T follicular helper cell (primary cell): Measurements from ENCODE around the gene MEIOSIN.

Source experiments
- DNase-seq: peaks from one replicate; pipeline ENCODE4 v3.0.0-alpha.2; 2020; ENCODE audit warnings: low read depth

MEIOSIN gene

DNA sequence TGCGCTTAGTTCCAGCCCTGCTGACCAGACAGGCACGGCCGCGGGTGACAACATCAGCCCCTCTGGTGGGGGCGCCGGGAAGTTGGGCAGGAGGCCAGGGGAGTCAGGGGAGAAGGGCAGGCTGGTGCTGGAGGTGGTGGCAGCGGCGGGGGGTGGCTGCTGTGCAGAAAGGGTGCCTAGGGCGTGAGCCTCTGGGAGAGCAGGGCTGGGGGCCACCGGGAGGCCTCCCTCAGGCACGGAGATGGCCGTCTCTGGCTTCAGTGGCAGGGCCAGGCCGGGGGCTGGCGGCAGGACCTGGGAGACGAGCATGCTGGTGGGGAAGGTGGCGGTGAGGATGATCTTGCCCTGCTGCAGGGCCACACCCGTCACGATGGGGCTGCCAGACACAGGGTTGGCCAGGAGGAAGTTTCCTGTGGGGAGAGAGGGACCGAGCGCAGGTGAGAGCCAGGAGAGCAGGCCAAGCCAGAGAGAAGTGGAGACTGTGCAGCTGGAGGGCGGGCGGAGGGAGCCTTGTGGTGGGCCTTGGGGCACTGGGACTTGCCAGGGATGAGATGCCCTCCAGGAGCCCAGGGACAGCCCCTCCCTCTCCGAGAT, 32.6 kb downstream of the MEIOSIN start:
- DNase-seq, result no peak

DNA sequence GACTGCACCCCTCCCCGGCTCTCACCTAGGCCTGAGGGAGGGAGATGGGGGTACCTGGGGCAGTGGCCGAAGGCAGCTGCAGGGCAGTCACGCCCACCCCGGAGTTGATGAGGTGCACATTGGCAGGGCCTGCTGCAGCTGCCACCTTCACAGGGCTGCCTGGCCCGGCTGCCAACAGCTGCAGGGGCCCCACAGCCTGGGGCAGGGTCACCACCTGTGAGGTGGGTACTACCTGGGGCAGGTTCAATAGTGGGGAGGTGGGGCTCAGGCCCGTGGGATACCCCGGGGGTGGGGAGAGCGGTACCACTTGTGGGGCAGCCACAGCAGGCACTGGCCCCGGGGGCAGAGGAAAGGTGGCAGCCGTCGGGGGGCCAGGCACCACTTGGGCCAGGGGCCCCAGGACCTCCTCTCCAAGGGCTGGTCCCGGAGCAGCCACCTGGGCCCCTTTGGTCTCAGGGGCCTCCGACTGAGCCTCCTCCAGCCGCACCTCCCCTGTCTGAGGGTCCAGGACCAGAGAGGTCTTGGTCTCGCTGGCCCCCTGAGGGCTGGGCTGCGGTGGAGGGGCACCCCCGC, 33.1 kb downstream of the MEIOSIN start:
- no peak for DNase-seq

DNA sequence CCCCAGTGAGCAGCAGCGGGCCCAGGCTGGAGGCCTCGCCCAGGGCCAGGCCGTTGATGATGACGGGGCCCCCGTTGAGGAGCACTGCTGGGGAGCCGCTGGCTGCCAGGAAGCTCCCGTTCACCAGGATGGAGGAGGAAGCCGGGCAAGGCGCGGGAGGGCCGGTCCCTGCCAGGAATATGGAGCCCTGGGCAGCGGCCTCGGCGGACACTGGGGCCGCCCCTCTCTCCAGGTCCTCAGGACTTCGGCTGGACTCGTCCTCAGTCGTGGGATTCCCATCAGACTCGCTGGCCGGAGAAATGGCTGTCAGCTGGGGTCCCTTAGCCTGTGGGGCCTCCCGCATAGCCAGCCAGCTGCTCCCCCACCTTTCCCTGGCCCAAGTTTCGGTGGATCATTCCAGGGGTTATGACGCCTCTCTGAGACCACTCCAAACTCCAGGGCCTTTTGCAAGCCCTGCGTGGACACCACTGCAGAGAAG, 33.7 kb downstream of the MEIOSIN start:
- DNase-seq, result no peak

DNA sequence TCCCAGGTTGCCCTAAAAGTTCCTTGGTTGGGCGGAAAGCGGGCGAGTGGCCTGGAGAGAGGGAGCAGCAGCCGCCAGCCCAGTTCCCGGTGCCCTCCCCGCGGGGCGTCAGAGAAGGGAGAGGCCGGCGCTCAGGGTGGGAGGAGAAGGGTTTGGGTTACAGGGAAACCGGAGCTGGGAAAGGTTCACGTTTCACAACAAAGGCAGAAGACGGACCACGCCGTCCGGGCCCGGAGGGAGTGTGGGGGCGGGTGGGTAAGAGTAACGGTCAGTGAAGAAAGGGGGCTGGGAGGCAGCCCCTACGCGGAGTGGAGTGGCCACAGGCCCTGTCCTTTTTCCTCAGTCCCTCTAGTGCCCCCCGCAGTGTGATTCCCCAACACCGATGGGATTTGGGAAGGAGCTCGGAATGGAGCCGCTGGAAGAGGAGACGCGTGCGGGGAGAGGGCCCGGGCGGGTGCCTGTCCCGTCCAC, 34.2 kb downstream of the MEIOSIN start:
- DNase-seq, result no peak

DNA sequence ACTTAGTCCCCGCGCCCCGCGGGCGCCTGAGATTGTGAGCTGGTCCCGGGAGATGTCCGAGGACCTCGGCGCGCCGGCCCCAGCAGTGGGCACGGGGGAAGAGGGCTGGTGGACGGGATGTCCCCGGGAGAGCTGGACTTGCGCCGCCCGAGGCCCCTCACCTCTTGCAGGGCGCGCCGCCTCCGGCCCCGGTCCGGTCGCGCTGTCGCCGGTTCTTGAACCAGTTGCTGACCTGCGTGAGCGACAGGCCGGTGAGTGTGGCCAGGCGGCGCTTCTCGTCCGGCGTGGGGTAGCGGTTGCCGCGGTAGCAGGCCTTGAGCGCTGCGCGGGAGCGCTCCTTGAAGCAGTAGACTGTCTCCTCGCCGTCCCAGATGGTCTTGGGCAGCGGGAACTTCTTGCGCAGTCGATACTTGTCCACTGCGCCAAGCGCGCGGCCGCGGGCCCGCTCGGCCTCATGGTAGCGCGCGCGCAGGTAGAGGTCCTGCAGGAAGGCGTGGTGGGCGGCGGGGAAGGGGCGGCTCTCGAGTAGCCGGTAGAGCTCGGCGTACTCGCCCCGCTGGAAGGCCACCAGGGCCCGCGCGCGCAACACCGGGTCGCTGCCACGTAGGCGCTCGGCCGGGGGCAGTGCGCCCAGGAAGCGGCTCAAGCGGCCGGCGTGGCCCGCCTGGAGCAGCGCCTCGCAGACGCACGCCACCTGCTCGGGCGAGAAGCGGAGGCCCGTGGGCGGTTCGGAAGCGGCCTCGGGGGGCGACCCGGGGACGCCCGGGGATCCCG, 34.8 kb downstream of the MEIOSIN start:
- DNase-seq, result no peak

DNA sequence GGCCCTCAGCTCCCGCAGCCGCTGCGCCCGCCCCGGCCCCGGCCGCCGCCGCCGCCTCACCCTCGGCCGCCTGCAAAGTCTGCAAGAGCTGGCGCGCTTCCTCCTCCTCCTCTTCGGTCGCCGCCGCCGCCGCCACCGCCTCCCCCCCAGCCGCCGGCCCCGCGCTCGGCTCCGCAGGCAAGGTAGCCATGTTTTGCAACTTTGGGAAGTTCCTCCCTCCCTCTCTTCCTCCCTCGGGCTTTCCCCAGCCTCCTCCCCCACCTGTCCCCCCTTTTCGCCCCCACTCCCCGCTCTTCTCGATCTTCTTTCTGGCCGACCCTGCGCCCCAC, 35.4 kb downstream of the MEIOSIN start:
- peak; percentile 18 for DNase-seq

DNA sequence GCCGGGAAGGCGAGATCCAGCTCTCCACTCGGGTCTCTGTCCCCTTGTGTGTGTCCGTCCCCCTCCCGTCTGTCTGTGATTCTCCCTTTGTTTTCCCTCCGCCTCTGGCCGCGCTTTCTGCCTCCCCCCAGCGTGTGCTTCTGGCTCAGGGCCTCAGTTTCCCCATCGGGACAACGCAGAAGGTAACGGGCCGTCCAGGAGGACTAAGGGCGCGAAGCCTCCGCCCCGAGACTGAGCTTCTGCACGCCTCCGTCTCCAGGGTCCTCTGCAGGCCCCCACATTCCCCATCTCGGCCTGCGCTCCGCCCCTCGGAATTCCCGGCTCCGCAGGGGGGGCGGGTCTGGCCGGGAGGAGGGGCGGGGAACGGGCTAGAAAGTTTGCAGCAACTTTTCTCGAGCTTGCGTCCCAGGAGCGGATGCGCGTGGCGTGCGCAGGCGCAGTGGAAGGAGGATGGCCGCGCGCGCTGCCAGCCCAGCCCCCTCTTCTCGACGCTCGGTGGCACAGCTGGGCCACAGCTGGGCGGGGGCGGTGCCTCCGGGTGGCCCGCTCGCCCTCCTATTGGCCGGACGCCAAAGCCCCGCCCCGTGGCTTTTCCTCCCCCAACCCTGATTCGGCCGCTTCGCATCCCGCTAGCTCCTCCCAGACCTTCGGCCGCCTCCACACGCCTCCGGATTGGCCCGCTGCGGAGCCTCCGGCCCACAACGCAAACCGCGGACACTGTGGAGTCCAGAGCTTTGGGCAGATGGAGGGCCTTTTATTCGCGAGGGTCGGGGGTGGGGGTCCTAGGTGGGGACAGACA, 35.9 kb downstream of the MEIOSIN start, which contains the start of gene SIX5:
Gene SIX5, minus strand, starts transcription at position 269 of the 799 bp plus-strand sequence. CDS start 408 bp downstream, outside the sequence.
- DNase-seq, result peak; percentile 89

DNA sequence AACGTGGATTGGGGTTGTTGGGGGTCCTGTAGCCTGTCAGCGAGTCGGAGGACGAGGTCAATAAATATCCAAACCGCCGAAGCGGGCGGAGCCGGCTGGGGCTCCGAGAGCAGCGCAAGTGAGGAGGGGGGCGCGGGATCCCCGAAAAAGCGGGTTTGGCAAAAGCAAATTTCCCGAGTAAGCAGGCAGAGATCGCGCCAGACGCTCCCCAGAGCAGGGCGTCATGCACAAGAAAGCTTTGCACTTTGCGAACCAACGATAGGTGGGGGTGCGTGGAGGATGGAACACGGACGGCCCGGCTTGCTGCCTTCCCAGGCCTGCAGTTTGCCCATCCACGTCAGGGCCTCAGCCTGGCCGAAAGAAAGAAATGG, 36.6 kb downstream of the MEIOSIN start:
- DNase-seq, result peak; percentile 57

DNA sequence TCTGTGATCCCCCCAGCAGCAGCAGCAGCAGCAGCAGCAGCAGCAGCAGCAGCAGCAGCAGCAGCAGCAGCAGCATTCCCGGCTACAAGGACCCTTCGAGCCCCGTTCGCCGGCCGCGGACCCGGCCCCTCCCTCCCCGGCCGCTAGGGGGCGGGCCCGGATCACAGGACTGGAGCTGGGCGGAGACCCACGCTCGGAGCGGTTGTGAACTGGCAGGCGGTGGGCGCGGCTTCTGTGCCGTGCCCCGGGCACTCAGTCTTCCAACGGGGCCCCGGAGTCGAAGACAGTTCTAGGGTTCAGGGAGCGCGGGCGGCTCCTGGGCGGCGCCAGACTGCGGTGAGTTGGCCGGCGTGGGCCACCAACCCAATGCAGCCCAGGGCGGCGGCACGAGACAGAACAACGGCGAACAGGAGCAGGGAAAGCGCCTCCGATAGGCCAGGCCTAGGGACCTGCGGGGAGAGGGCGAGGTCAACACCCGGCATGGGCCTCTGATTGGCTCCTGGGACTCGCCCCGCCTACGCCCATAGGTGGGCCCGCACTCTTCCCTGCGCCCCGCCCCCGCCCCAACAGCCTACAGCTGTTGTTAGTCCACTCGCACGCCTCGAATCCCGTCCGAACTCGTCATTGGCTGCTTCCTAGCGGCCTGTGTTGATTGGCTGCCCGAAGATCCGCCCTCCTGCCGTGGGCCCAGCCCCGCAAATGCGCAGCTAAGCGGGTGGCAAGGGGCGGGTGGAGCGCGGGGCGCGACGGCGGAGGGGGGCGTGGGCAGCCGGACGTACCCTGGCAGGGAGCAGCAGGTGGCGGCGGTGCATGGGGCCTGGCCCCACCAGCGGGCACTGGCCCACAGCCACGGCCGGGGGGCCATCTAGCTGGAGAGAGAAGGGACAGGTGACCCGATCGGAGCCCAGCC, 37.2 kb downstream of the MEIOSIN start:
- DNase-seq, result peak; percentile 87

DNA sequence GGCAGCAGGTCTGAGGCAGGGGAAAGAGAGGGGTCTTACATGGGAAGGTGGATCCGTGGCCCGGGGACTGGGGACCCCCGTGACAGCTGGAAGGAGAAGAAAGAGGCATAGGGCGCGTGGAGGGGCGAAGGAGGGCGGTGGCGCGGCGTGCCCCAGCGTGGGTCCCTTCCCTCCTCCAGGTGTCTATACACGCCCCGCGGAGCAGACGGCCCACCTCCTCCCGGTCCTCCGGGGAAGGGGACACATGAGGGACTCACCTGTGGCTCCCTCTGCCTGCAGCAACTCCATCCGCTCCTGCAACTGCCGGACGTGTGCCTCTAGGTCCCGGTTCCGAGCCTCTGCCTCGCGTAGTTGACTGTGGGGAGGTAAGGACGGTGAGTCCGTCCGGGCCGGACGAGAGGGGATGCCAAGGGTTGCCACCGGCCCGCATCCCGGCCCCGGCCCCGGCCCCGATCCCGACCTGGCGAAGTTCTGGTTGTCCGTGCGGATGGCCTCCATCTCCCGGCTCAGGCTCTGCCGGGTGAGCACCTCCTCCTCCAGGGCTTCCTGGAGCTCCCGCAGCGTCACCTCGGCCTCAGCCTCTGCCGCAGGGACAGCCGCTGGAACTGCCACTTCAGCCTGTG, 38.2 kb downstream of the MEIOSIN start:
- DNase-seq, result no peak

DNA sequence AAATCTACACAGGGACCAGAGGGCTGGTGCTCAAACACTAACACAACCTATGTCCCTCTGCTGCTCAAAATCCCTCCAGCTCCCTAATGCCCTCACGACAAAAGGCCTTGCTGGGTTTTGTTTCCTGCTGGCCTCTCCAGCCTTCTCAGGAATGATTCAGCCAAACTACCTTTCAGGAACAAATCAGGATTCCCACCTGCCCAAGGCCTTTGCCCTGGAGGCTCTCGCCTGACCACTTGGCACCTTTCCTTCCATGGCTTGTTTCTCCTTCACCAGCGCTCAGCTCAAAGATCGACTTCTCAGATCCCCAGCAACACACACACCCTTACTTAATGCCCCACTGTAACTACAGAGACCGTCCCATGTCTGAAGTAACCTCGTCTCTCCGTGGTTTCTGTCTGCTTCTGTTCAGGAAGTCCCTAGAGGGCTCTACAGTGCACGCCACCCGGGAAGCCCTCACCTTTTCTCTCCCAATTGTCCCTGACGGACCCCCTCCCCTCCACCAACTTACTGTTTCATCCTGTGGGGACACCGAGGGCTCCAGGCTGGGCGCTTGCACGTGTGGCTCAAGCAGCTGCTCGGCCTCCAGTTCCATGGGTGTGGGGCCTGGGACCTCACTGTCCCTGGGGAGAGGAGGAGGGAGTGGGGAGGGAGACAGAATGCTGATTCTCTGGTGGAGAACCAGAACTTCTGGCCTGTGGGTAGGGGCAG, 39.0 kb downstream of the MEIOSIN start:
- no peak for DNase-seq

DNA sequence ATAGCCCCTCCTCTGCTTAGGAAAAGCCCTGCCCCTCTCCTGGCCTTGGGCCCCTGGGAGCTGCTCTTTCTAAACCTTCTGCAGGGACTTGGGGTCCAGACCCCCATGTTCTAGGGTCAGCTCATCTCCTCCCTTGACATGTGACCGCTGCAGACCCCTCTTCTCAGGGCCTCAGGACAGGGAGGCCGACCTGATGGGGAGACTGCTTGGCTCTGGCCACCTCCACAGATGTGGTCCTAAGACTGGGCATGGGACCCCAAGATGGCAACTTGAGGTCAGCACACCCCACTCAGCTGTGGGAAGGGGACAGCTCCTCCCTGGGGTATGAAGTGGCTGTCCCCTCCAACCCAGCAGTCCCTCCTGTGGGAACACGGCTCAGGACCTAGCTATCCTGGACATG, 39.7 kb downstream of the MEIOSIN start:
- DNase-seq, result no peak

DNA sequence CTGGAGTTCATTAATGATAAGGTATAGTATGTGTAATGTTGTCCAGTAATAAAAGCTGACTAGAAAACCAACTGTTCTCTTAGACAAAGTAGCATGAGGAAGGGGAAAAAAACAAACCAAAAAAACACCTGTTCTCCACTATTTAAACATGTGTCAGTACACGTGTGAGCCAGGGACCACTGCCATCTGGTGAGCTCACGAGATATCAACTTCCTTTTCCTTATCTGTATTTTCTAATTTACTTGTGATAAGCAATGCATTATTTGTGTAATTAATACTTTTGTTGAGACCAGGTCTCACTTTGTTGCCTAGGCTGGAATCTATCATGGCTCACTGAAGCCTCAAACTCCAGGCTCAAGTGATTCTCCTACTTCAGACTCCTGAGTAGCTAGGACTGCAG, 40.1 kb downstream of the MEIOSIN start:
- no peak for DNase-seq

DNA sequence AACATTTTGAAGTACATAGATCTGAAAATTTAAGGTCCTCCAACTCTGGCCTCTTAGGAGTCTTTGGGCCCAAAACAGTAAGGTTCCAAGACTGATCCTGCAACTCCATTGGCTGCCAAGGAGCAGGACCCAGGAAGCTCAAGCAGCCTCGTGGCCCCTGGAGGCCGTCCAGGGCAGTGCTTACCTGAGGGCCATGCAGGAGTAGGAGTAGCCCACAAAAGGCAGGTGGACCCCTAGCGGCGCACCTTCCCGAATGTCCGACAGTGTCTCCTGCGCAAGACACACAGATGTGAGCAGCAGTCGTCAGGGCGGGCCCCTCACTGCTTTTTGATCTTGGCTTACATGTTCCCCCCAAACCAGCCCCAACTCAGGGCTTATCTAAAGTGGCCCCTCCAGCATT, 41.5 kb downstream of the MEIOSIN start:
- DNase-seq, result no peak

DNA sequence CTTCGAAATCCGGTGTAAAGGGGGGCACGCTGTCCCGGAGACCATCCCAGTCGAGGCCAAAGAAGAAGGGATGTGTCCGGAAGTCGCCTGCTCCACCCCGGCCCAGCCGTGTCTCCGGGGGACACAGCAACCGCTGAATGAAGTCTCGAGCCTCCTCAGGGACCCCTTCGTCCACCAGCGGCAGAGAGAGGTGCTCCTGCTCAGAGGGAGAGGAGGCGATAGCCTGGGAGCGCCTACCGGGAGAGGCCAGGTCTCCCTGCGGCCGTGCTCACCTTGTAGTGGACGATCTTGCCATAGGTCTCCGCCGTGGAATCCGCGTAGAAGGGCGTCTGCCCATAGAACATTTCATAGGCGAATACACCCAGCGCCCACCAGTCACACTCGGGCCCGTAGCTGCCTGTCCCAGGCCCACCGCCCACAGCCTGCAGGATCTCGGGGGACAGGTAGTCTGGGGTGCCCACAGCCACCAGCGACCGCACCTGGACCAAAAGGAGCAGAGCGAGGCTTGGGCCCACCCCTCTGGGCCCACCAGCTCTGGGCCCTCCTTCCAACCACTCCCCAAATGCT, 44.2 kb downstream of the MEIOSIN start:
- DNase-seq, result no peak

DNA sequence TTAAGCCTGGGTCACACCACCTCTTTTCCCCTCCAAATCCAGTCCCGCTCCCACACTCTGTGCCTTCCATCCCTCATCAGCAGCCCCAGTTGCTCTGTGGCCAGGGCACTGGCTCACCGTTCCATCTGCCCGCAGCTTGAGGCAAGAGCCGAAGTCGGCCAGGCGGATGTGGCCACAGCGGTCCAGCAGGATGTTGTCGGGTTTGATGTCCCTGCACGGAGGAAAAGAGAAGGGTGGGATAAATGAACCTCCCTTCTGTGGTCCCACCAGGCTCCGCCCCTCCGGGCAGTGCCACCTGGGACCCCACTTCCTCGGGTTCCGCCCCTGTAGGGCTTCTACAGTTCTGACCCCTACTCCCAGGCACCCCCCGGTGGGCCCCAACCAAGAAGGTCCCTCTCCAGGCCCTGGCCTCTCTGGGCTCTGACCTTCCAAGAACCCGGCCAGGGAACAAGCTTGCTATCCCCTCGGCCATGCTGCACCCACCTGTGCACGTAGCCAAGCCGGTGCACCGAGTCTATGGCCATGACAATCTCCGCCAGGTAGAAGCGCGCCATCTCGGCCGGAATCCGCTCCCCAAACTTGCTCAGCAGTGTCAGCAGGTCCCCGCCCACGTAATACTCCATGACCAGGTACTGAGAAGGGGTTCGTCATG, 44.9 kb downstream of the MEIOSIN start:
- DNase-seq, result no peak

DNA sequence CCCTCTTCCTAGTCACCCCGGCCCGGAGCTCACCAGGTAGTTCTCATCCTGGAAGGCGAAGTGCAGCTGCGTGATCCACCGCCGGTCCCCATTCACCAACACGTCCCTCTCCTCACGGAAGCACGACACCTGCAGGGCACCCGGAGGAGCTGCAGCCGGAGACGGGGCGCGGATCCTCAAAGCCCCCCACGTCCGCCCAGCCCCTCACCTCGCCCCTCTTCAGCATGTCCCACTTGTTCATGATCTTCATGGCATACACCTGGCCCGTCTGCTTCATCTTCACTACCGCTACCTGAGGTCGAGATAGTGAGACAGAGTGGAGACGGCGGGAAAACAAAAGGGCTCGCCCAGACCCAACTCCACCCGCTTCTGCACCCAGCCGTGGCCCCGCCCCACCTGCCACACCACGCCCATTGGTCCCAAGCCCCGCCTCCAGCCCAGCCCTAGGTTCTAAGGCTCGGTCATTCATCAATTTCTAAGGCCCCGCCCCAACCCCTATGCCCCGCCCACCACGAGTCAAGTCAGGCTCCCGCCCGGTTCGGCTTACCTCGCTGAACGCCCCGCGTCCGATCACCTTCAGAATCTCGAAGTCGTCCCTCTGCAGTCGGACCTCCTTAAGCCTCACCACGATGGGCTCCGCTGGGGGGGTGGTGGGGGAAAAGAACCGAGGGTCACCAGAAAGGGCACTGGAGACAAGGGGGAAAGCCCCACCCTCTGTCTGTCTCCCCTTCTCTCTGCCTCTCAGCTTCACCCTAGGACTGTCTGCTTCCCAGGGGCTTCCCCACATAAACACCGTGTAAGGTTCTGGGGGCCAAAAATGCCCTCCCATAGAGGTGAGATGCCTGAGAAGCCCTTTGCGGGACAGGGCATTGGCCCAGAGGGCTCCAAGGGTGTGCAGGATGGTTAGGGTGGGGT, 46.2 kb downstream of the MEIOSIN start:
- peak; percentile 73 for DNase-seq

DNA sequence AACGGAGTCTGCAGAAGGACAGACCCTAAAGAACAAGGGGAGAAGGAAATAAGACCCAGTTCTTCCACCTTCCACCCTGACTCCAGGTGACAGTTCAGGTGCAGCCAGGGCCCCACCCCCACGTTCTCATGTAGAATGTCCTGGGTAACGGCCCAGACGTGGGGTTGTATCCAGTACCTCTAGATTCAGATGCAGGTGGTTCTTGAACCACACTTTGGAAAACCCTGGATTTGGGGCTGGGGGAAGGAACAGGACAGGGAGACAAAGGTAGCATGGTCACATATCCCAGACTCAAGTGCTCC, 46.9 kb downstream of the MEIOSIN start:
- no peak for DNase-seq
